GM19240 (cell line): ENCODE results near the gene TUFT1.

Experiments used
- DNase-seq: peaks from one replicate; pipeline ENCODE4 v3.0.0; 2011; ENCODE audit warnings: low spot score; ENCODE audit not compliant: insufficient read length

The TUFT1 gene

GRCh38 chr1:151537112-151537511 is 3.0 kb upstream of the TUFT1 start:
- DNase-seq, result no peak

- DNase-seq, result no peak
Measured at GRCh38 chr1:151539321-151540020, 638 bp upstream of the TUFT1 start.

GRCh38 chr1:151540982-151541377 is 871 bp downstream of the TUFT1 start:
- no peak for DNase-seq

GRCh38 chr1:151541752-151542151 is 1.6 kb downstream of the TUFT1 start:
- DNase-seq, result no peak

GRCh38 chr1:151542710-151543129 is 2.6 kb downstream of the TUFT1 start:
- no peak for DNase-seq

GRCh38 chr1:151545542-151545941 is 5.4 kb downstream of the TUFT1 start:
- DNase-seq, result no peak

GRCh38 chr1:151546011-151546925 is 6.2 kb downstream of the TUFT1 start:
- DNase-seq, result no peak

GRCh38 chr1:151547119-151547899 is 7.2 kb downstream of the TUFT1 start:
- DNase-seq, result no peak

- no peak for DNase-seq
Measured at GRCh38 chr1:151547900-151548230, 7.8 kb downstream of the TUFT1 start.

GRCh38 chr1:151549199-151549598 is 9.1 kb downstream of the TUFT1 start:
- no peak for DNase-seq

- DNase-seq, result no peak
Measured at GRCh38 chr1:151553659-151554058, 13.6 kb downstream of the TUFT1 start.

GRCh38 chr1:151556052-151556451 is 15.9 kb downstream of the TUFT1 start:
- no peak for DNase-seq

- DNase-seq, result no peak
Measured at GRCh38 chr1:151562661-151563060, 22.6 kb downstream of the TUFT1 start.

- no peak for DNase-seq
Measured at GRCh38 chr1:151563376-151563775, 23.3 kb downstream of the TUFT1 start.

- no peak for DNase-seq
Measured at GRCh38 chr1:151565502-151566189, 25.5 kb downstream of the TUFT1 start.

GRCh38 chr1:151568626-151569088 is 28.5 kb downstream of the TUFT1 start:
- no peak for DNase-seq

- no peak for DNase-seq
Measured at GRCh38 chr1:151570819-151571218, 30.7 kb downstream of the TUFT1 start.

- DNase-seq, result no peak
Measured at GRCh38 chr1:151574575-151575529, 34.7 kb downstream of the TUFT1 start.

- no peak for DNase-seq
Measured at GRCh38 chr1:151577173-151577572, 37.1 kb downstream of the TUFT1 start.

- no peak for DNase-seq
Measured at GRCh38 chr1:151578941-151579340, 38.8 kb downstream of the TUFT1 start.
